Heart left ventricle (tissue), 16 donors: ENCODE measurements around the gene SORBS2. TPM values are rescaled to one million over a fixed set of nuclear protein-coding genes. Genes with fewer than 3 reads are reported as not detected.

Experiments
- ATAC-seq, 4 donors: fragments of 200-7000 bp; cut with Tn5 transposase; one replicate each; pipeline ENCODE4 v1.9.1; 2020 to 2022; ENCODE audit warnings: moderate library complexity in 4 of 4, mild to moderate bottlenecking in 3 of 4, moderate number of reproducible peaks in 1 of 4
- DNase-seq, 5 donors: peaks; one replicate each; pipeline ENCODE4 v3.0.0-alpha.2; 2020
- H3K27ac ChIP-seq, 12 donors: fragments of 200-600 bp; sonication (generic) in 4 of 12; one replicate each; pipeline versions ENCODE4 v1.5.0 to v1.8.0; 2016 to 2022; ENCODE audit warnings: mild to moderate bottlenecking in 2 of 12
- H3K27me3 ChIP-seq, 9 donors: fragments of 200-600 bp; sonication (generic) in 2 of 9; one replicate each; pipeline versions ENCODE4 v1.5.1 to v1.8.0; 2016 to 2022; ENCODE audit warnings: mild to moderate bottlenecking in 3 of 9
- H3K36me3 ChIP-seq, 9 donors: fragments of 200-600 bp; sonication (generic) in 2 of 9; one replicate each; pipeline versions ENCODE4 v1.5.0 to v1.8.0; 2018 to 2022; ENCODE audit warnings: mild to moderate bottlenecking in 2 of 9
- H3K4me1 ChIP-seq, 12 donors: fragments of 200-600 bp; sonication (generic) in 4 of 12; one replicate each; pipeline versions ENCODE4 v1.5.0 to v1.8.0; 2016 to 2022; ENCODE audit warnings: mild to moderate bottlenecking in 3 of 12
- H3K4me3 ChIP-seq, 12 donors: fragments of 200-600 bp; sonication (generic) in 4 of 12; one replicate each; pipeline versions ENCODE4 v1.5.0 to v1.8.0; 2017 to 2022; ENCODE audit warnings: mild to moderate bottlenecking in 9 of 12, moderate library complexity in 4 of 12
- H3K9me3 ChIP-seq, 12 donors: fragments of 200-600 bp; sonication (generic) in 4 of 12; one replicate each; pipeline versions ENCODE4 v1.5.0 to v1.8.0; 2016 to 2022; ENCODE audit warnings: mild to moderate bottlenecking in 1 of 12
- CTCF ChIP-seq, 12 donors: fragments of 200-600 bp; sonication (generic) in 4 of 12; IDR thresholded peaks; one replicate each; pipeline versions ENCODE4 v1.5.0 to v1.8.0; 2018 to 2022; ENCODE audit warnings: antibody characterized with exemption in 12 of 12, mild to moderate bottlenecking in 5 of 12
- POLR2A ChIP-seq, 2 donors: fragments of 450-650 bp; IDR thresholded peaks; one replicate each; pipeline ENCODE4 v1.6.1; 2017; ENCODE audit warnings: antibody characterized with exemption in 2 of 2, mild to moderate bottlenecking in 2 of 2, moderate library complexity in 2 of 2
- whole genome bisulfite sequencing, 4 donors: extraction: QIAGEN DNeasy Blood & Tissue Kit in 2 of 4; methylation state at CpG; one replicate each; pipeline versions ENCODE4 v1.1.5 to v1.1.7; 2013 to 2018; 5-methylcytosine and 5-hydroxymethylcytosine counted together
- intact Hi-C, 10 donors: fragments of 100-400 bp; cut with DNase I; formaldehyde crosslinking; loops; one replicate each; pipeline versions ENCODE4 v1.11.1 to v1.14.2; 2022
- polyA plus RNA-seq, 2 donors: library from polyadenylated mRNA; stranded (reverse); fragments of 200-250 nt; gene quantifications; one replicate each; pipeline ENCODE4 v1.2.3, GENCODE V29; 2013
- total RNA-seq, 9 donors: library from RNA; depleted of rRNA in 2 of 9; stranded (reverse); fragments of >200 nt in 2 of 9; fragmentation: NEBNext Ultra II Directional in 3 of 9; extraction: Animal tissue kit (Norgen Biotek cat#: 25700) in 3 of 9; gene quantifications; one replicate each; pipeline versions ENCODE4 v1.1.0 to v1.2.4, GENCODE V29; 2016 to 2023
- donor health status: ischemic (EF 13 %, LVEDD 7.1; RV severe dilation, severe dysfunction).
- donor health status: healthy with polysubstance abuse.
- donor health status: DM: no; HTN: yes; CAD: no.
- donor health status: DM: no; HTN: no; CAD: no.
- donor health status: ischemic (EF 25% LVEDD 6.9; RV normal size, moderate dysfunction).
- donor health status: ischemic (EF 25% LVEDD 5.7; RV mildly dilated, moderate dysfunction).
- donor health status: healthy.
- donor health status: DM: yes; HTN: yes; CAD: no.
- donor health status: ischemic (EF 35%, LVEDD 5.7; RV mildly dilated, moderate dysfunction).
- donor health status: nonischemic (EF 11% LVEDD 7.7; RV severe dilation, severe dysfunction).
- donor health status: DM: yes; HTN: yes; CAD: no.
- donor health status: PGD.
- donor health status: ischemic (EF 29% LVEDD 5.4; RV normal size, mild dysfunction).
- donor health status: nonischemic (EF 23%, LVEDD 6.1; RV moderate dilation, normal function).

SORBS2 gene
- total and polyA plus RNA-seq, 11 donors: 254 to 2,158 (median 1,369) TPM

- intact Hi-C loops: loop anchor here in 4 of 10 donors (10.0 kb wide), 2 partner anchors 124 to 144 kb away; no protein-coding TSS in a partner anchor
- peaks cover 0 to 77% (median 39%) of the 10 kb centered on the region in 9 donors for H3K36me3 ChIP-seq
- DNase-seq: no peak
- H3K27me3 ChIP-seq: no peaks in the 10 kb centered on the region
- peaks cover 0 to 80% (median 19%) of the 10 kb centered on the region in 12 donors for H3K4me1 ChIP-seq
- no peak for TF ChIP-seq CTCF (IDR thresholded peaks at IDR 0.05)
- no peak for TF ChIP-seq POLR2A (IDR thresholded peaks at IDR 0.05)
- 61 to 68% (median 65%) methylated on average over 5 of the region's 5 CpGs for WGBS, 4 donors
- no peak overlapping the region for H3K4me3 ChIP-seq
- peak overlapping the region in 7 of 12 donors; percentile 2 to 86 (median 19) for H3K27ac ChIP-seq
- no peak for ATAC-seq
- no peaks in the 10 kb centered on the region for H3K9me3 ChIP-seq
Measured at GRCh38 chr4:185651137-185651677, 160.8 kb downstream of the SORBS2 start.

GRCh38 chr4:185648631-185649030, 163.4 kb downstream of the SORBS2 start:
- WGBS, 4 donors: 55 to 63% (median 61%) methylated on average over 4 of the region's 4 CpGs
- DNase-seq (no peak), ATAC-seq (peak in 3 of 4 donors; percentile 37 to 52 (median 43))
- Histone ChIP-seq H3K27me3 (no peaks in the 10 kb centered on the region), H3K4me3 (no peak overlapping the region), H3K4me1 (peaks cover 0 to 60% (median 13%) of the 10 kb centered on the region in 12 donors), H3K9me3 (no peaks in the 10 kb centered on the region), H3K27ac (peak overlapping the region in 11 of 12 donors; percentile 22 to 86 (median 65)), H3K36me3 (peaks cover 0 to 98% (median 62%) of the 10 kb centered on the region in 9 donors)
- TF ChIP-seq CTCF (IDR thresholded peaks at IDR 0.05): no peak
- TF ChIP-seq POLR2A (IDR thresholded peaks at IDR 0.05): no peak
- intact Hi-C loops: loop anchor here in 1 of 10 donors (10.0 kb wide), 1 partner anchor 156 kb away; no protein-coding TSS in a partner anchor

- H3K36me3 ChIP-seq: peaks cover 0 to 94% (median 45%) of the 10 kb centered on the region in 9 donors
Measured at GRCh38 chr4:185645403-185645802, 166.6 kb downstream of the SORBS2 start.

More at GRCh38 chr4:185645403-185645802, 166.6 kb downstream of the SORBS2 start:
- peaks cover 0 to 55% (median 12%) of the 10 kb centered on the region in 12 donors for H3K4me1 ChIP-seq
- H3K27me3 ChIP-seq: no peaks in the 10 kb centered on the region
- peak overlapping the region in 2 of 12 donors; percentile 6 to 36 for H3K27ac ChIP-seq
- no peak overlapping the region for H3K4me3 ChIP-seq
- no peak for ATAC-seq
- DNase-seq: no peak
- intact Hi-C loops: loop anchor here in 1 of 10 donors (10.0 kb wide), 1 partner anchor 159 kb away; no protein-coding TSS in a partner anchor
- no peaks in the 10 kb centered on the region for H3K9me3 ChIP-seq
- TF ChIP-seq POLR2A (IDR thresholded peaks at IDR 0.05) (no peak), CTCF (IDR thresholded peaks at IDR 0.05) (no peak)
- WGBS, 4 donors: 50 to 71% (median 62%) methylated on average over 1 of the region's 1 CpG
